Mesenchymal stem cell (in vitro differentiated cells and primary cell): ENCODE results near the gene JDP2.
A peak's percentile ranks its signal among the peaks of the same experiment; 100 is the strongest.

Experiments used
- DNase-seq: peaks from one replicate; pipeline ENCODE4 v3.0.0-alpha.2; 2013
- H2AFZ ChIP-seq: one replicate; pipeline ENCODE4 v1.6.1; 2013; ENCODE audit warnings: low read depth, mild to moderate bottlenecking, control low read depth, inconsistent platforms, low read length, moderate library complexity
- H2AK5ac ChIP-seq: 2 replicates; pipeline ENCODE4 v1.6.1; 2013; ENCODE audit warnings: low read length, moderate library complexity, mild to moderate bottlenecking, inconsistent platforms; ENCODE audit not compliant: severe bottlenecking
- H2BK120ac ChIP-seq: one replicate; pipeline ENCODE4 v1.6.1; 2013; ENCODE audit warnings: low read depth, mild to moderate bottlenecking, inconsistent platforms, low read length, moderate library complexity
- H2BK12ac ChIP-seq, 2 experiments: one replicate each; pipeline ENCODE4 v1.6.1; 2013; ENCODE audit warnings: inconsistent platforms in 2 of 2, low read length in 2 of 2, mild to moderate bottlenecking in 2 of 2, moderate library complexity in 2 of 2, control low read depth in 1 of 2
- H2BK15ac ChIP-seq: one replicate; pipeline ENCODE4 v1.6.1; 2013; ENCODE audit warnings: mild to moderate bottlenecking, low read depth, inconsistent platforms; ENCODE audit not compliant: poor library complexity, severe bottlenecking
- H2BK5ac ChIP-seq: 2 replicates; pipeline ENCODE4 v1.6.1; 2013; ENCODE audit warnings: low read depth, mild to moderate bottlenecking, low read length, control low read depth, inconsistent platforms; ENCODE audit not compliant: poor library complexity, severe bottlenecking
- H3K14ac ChIP-seq, 2 experiments: one replicate each; pipeline ENCODE4 v1.6.1; 2013; ENCODE audit warnings: inconsistent platforms in 2 of 2, low read length in 2 of 2, control low read depth in 1 of 2, mild to moderate bottlenecking in 1 of 2, moderate library complexity in 1 of 2
- H3K18ac ChIP-seq, 2 experiments: one replicate each; pipeline ENCODE4 v1.6.1; 2013; ENCODE audit warnings: inconsistent platforms in 2 of 2, low read length in 2 of 2, control low read depth in 1 of 2, low read depth in 1 of 2, mild to moderate bottlenecking in 1 of 2
- H3K23ac ChIP-seq, 2 experiments: one replicate each; pipeline ENCODE4 v1.6.1; 2013; ENCODE audit warnings: inconsistent platforms in 2 of 2, low read length in 2 of 2, mild to moderate bottlenecking in 2 of 2, moderate library complexity in 2 of 2, control low read depth in 1 of 2
- H3K27ac ChIP-seq: 2 replicates; pipeline ENCODE4 v1.5.1; 2013; ENCODE audit warnings: mild to moderate bottlenecking, moderate library complexity, low read length, control low read depth, inconsistent platforms; ENCODE audit not compliant: poor library complexity, severe bottlenecking
- H3K27me3 ChIP-seq, 2 experiments: 2 replicates each; pipeline versions ENCODE4 v1.6.1 to v1.7.0; 2013; ENCODE audit warnings: low read length in 2 of 2, mild to moderate bottlenecking in 2 of 2, moderate library complexity in 2 of 2, control low read depth in 1 of 2, inconsistent platforms in 1 of 2; ENCODE audit not compliant: control insufficient read depth in 1 of 2, insufficient read depth in 1 of 2
- H3K36me3 ChIP-seq, 2 experiments: 2 replicates each; pipeline versions ENCODE4 v1.6.1 to v1.7.0; 2013; ENCODE audit warnings: low read length in 2 of 2, control low read depth in 1 of 2, inconsistent platforms in 1 of 2, low read depth in 1 of 2, mild to moderate bottlenecking in 1 of 2; ENCODE audit not compliant: insufficient read depth in 2 of 2, control insufficient read depth in 1 of 2
- H3K4ac ChIP-seq, 2 experiments: one replicate each; pipeline ENCODE4 v1.6.1; 2013; ENCODE audit warnings: inconsistent platforms in 2 of 2, low read length in 2 of 2, mild to moderate bottlenecking in 2 of 2, moderate library complexity in 2 of 2, control low read depth in 1 of 2, low read depth in 1 of 2
- H3K4me1 ChIP-seq: 2 replicates; pipeline ENCODE4 v1.6.1; 2013; ENCODE audit warnings: low read depth, low read length, control low read depth; ENCODE audit not compliant: control insufficient read depth, insufficient read depth
- H3K4me2 ChIP-seq: 2 replicates; pipeline ENCODE4 v1.6.1; 2013; ENCODE audit warnings: low read length, mild to moderate bottlenecking, inconsistent platforms; ENCODE audit not compliant: poor library complexity, severe bottlenecking
- H3K4me3 ChIP-seq, 2 experiments: 2 replicates each; pipeline versions ENCODE4 v1.5.1 to v1.7.0; 2013; ENCODE audit warnings: low read length in 2 of 2, mild to moderate bottlenecking in 2 of 2, control low read depth in 1 of 2, low read depth in 1 of 2; ENCODE audit not compliant: insufficient read depth in 1 of 2
- H3K79me1 ChIP-seq: replicated peaks from 2 replicates; pipeline ENCODE4 v1.6.1; 2013; ENCODE audit warnings: mild to moderate bottlenecking, control low read depth, low read length, inconsistent platforms; ENCODE audit not compliant: poor library complexity, severe bottlenecking
- H3K9ac ChIP-seq: 2 replicates; pipeline ENCODE4 v1.7.0; 2013; ENCODE audit warnings: mild to moderate bottlenecking, low read length, moderate library complexity
- H3K9me3 ChIP-seq: 2 replicates; pipeline ENCODE4 v1.7.0; 2013; ENCODE audit warnings: mild to moderate bottlenecking, low read length; ENCODE audit not compliant: control insufficient read depth
- H4K8ac ChIP-seq: one replicate; pipeline ENCODE4 v1.6.1; 2013; ENCODE audit warnings: inconsistent platforms, mild to moderate bottlenecking, low read length, moderate library complexity
- H4K91ac ChIP-seq: one replicate; pipeline ENCODE4 v1.6.1; 2013; ENCODE audit warnings: mild to moderate bottlenecking, low read length, inconsistent platforms
- WGBS: methylation state at CpG from one replicate; pipeline ENCODE4 v1.1.7; 2013; ENCODE audit warnings: mixed read lengths; 5-methylcytosine and 5-hydroxymethylcytosine counted together

JDP2 gene

GRCh38 chr14:75395862-75396261 is 32.0 kb upstream of the JDP2 start:
- H3K4ac ChIP-seq = no peak overlapping the region
- DNase-seq = no peak
- no peaks in the 10 kb centered on the region for H3K4me1 ChIP-seq
- H2AFZ ChIP-seq = no peak overlapping the region
- H3K27ac ChIP-seq = no peak overlapping the region
- no peak overlapping the region for H3K9ac ChIP-seq
- no peak overlapping the region for H3K18ac ChIP-seq
- H3K36me3 ChIP-seq = no peaks in the 10 kb centered on the region
- H3K9me3 ChIP-seq = peaks cover 10% of the 10 kb centered on the region
- H3K23ac ChIP-seq = no peak overlapping the region
- 75% methylated on average over 4 of the region's 5 CpGs for WGBS
- H4K8ac ChIP-seq = no peak overlapping the region
- no peak overlapping the region for H2BK120ac ChIP-seq
- H3K4me2 ChIP-seq = no peak overlapping the region
- no peak overlapping the region for H3K14ac ChIP-seq
- no peaks in the 10 kb centered on the region for H3K79me1 ChIP-seq
- no peak overlapping the region for H2BK12ac ChIP-seq
- H2AK5ac ChIP-seq = no peak overlapping the region
- H2BK15ac ChIP-seq = no peak overlapping the region
- H3K4me3 ChIP-seq = no peak overlapping the region
- peaks cover 7 to 28% of the 10 kb centered on the region in 2 experiments for H3K27me3 ChIP-seq
- no peak overlapping the region for H4K91ac ChIP-seq
- H2BK5ac ChIP-seq = no peak overlapping the region

DNA sequence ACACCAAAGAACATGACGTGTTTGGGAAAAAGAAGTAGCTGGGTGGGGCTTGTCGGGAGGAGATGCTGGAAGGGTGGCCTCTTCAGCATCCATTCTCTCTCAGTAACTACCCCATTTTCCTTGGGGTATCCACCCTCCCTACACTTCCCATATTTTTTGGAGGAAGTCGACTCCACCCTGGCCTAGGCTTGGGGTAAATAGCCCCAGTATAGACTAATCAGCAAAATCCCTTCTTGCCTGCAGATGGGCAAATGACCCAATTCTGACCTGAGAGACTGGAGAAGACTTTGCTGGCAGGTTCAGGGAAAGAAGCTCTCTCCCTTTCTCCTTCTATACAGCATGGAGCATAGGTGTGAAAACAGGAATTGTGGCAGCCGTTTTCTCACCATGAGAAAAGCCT is 28.5 kb upstream of the JDP2 start:
- no peak for DNase-seq
- Histone ChIP-seq H4K8ac (no peak overlapping the region), H3K27ac (no peak overlapping the region), H4K91ac (no peak overlapping the region), H3K9ac (no peak overlapping the region), H2BK12ac (no peak overlapping the region), H3K23ac (no peak overlapping the region), H3K4ac (no peak overlapping the region), H3K36me3 (no peaks in the 10 kb centered on the region), H3K9me3 (peaks cover 10% of the 10 kb centered on the region), H3K79me1 (no peaks in the 10 kb centered on the region), H2BK5ac (no peak overlapping the region), H2BK120ac (no peak overlapping the region), H2BK15ac (no peak overlapping the region), H3K4me1 (no peaks in the 10 kb centered on the region), H3K27me3 (peaks cover 7 to 23% of the 10 kb centered on the region in 2 experiments), H3K14ac (no peak overlapping the region), H3K18ac (no peak overlapping the region), H2AK5ac (no peak overlapping the region), H3K4me2 (no peak overlapping the region), H2AFZ (no peak overlapping the region), H3K4me3 (no peak overlapping the region)
- WGBS = 91% methylated on average over 4 of the region's 4 CpGs

DNA sequence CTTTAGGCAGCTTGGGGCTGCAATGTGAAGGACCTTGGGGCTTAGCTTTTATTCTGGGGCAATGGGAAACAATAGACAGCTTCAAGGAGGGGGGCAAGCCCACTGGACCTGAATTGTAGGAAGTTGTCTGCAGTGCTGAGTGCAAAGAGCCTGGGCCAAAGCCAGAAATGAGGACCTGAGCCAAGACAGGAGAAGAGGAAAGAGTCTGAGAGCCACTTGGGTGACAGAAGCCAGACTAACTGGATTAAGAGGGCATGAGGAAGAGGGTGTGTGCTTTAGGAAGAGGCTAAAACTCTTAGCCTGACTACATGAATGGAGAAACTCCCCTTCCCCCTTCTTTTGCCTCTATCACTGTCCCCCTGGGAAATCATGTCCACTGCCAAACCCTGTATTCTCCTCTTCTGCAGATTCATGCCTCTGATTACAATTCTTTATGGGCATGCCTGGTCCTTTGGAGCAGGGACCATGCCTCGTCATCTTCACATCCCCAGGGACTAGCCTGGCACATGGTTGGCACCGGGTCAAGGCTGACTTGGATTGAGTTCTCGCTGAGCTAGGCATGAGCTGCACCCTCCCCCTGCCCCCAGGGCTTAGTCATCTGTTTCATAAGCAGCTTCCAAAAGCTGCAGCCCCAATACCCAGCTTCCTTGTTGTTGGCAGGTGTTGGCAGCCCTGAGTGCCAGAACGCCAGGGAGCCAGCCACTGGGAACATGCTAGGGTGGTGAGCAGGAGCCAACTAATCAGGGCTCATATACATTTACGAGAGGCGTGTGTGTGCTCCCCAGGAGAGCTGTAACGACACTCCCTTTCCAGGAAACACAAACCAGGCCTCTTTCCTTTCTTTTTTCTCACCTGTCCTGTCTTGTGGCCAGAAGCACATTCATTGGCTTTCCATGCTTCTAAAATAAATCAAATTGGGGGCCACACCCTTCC is 27.7 kb upstream of the JDP2 start:
- DNase-seq = no peak
- 48% methylated on average over 7 of the region's 7 CpGs for WGBS
- no peak overlapping the region for H2BK5ac ChIP-seq
- no peak overlapping the region for H3K14ac ChIP-seq
- peak overlapping the region in 1 of 2 experiments; percentile 12 for H3K4me3 ChIP-seq
- H3K4me1 ChIP-seq = no peaks in the 10 kb centered on the region
- no peak overlapping the region for H2AK5ac ChIP-seq
- H3K27me3 ChIP-seq = peaks cover 7 to 30% of the 10 kb centered on the region in 2 experiments
- H4K8ac ChIP-seq = no peak overlapping the region
- peak overlapping the region; percentile 83 for H3K9ac ChIP-seq
- no peak overlapping the region for H2BK120ac ChIP-seq
- no peak overlapping the region for H2AFZ ChIP-seq
- no peak overlapping the region for H3K27ac ChIP-seq
- H3K9me3 ChIP-seq = peaks cover 10% of the 10 kb centered on the region
- H3K18ac ChIP-seq = no peak overlapping the region
- H3K4ac ChIP-seq = no peak overlapping the region
- H4K91ac ChIP-seq = no peak overlapping the region
- no peak overlapping the region for H2BK15ac ChIP-seq
- no peak overlapping the region for H2BK12ac ChIP-seq
- no peak overlapping the region for H3K23ac ChIP-seq
- H3K36me3 ChIP-seq = no peaks in the 10 kb centered on the region
- no peak overlapping the region for H3K4me2 ChIP-seq
- H3K79me1 ChIP-seq = no peaks in the 10 kb centered on the region

GRCh38 chr14:75401361-75401760 is 26.5 kb upstream of the JDP2 start:
- H3K36me3 ChIP-seq = no peaks in the 10 kb centered on the region
- H4K8ac ChIP-seq = no peak overlapping the region
- H2BK120ac ChIP-seq = no peak overlapping the region
- H3K4ac ChIP-seq = no peak overlapping the region
- H2AFZ ChIP-seq = no peak overlapping the region
- H4K91ac ChIP-seq = no peak overlapping the region
- no peak overlapping the region for H2BK15ac ChIP-seq
- no peak overlapping the region for H3K18ac ChIP-seq
- no peak overlapping the region for H2AK5ac ChIP-seq
- H2BK12ac ChIP-seq = no peak overlapping the region
- no peak overlapping the region for H3K14ac ChIP-seq
- WGBS = 53% methylated on average over 10 of the region's 10 CpGs
- peak overlapping the region; percentile 83 for H3K9ac ChIP-seq
- no peak overlapping the region for H3K4me2 ChIP-seq
- H2BK5ac ChIP-seq = no peak overlapping the region
- no peak overlapping the region for H3K23ac ChIP-seq
- peaks cover under 1 to 29% of the 10 kb centered on the region in 2 experiments for H3K27me3 ChIP-seq
- H3K4me1 ChIP-seq = no peaks in the 10 kb centered on the region
- H3K79me1 ChIP-seq = no peaks in the 10 kb centered on the region
- peaks cover 10% of the 10 kb centered on the region for H3K9me3 ChIP-seq
- H3K4me3 ChIP-seq = peak overlapping the region in 1 of 2 experiments; percentile 62
- DNase-seq = peak; percentile 82
- no peak overlapping the region for H3K27ac ChIP-seq
